T-helper 2 cell treated with Interferon-gamma antibody and Interleukin-4, amounts not matched to agents 5 μg/mL and 100 μg/mL, for 36 hours (primary cell): ENCODE results near the gene GPR17.
A peak's percentile ranks its signal among the peaks of the same experiment; 100 is the strongest.

Experiments used
- DNase-seq: peaks from one replicate; pipeline ENCODE4 v3.0.0; 2021; ENCODE audit warnings: low spot score
- H3K27ac Mint-ChIP-seq: one replicate; pipeline ENCODE4 v1.8.0; 2021; ENCODE audit warnings: mild to moderate bottlenecking, mixed read lengths
- H3K27me3 Mint-ChIP-seq: one replicate; pipeline ENCODE4 v1.8.0; 2021; ENCODE audit warnings: low read depth, mixed read lengths
- H3K36me3 Mint-ChIP-seq: one replicate; pipeline ENCODE4 v1.8.0; 2021; ENCODE audit warnings: low read depth, mixed read lengths
- H3K4me1 Mint-ChIP-seq: one replicate; pipeline ENCODE4 v1.8.0; 2021; ENCODE audit warnings: low read depth, mixed read lengths
- H3K4me3 Mint-ChIP-seq: one replicate; pipeline ENCODE4 v1.8.0; 2022; ENCODE audit warnings: mild to moderate bottlenecking, moderate library complexity, mixed read lengths
- H3K9me3 Mint-ChIP-seq: one replicate; pipeline ENCODE4 v1.8.0; 2021; ENCODE audit warnings: mixed read lengths

The GPR17 gene

GRCh38 chr2:127638361-127639110 lies 7.4 kb upstream of the GPR17 start:
- Mint-ChIP-seq H3K36me3 (no peaks in the 10 kb centered on the region), H3K27me3 (no peaks in the 10 kb centered on the region), H3K4me1 (peaks cover 23% of the 10 kb centered on the region), H3K9me3 (no peaks in the 10 kb centered on the region), H3K4me3 (peak overlapping the region; percentile 76), H3K27ac (peak overlapping the region; percentile 84)
- DNase-seq: no peak

DNA sequence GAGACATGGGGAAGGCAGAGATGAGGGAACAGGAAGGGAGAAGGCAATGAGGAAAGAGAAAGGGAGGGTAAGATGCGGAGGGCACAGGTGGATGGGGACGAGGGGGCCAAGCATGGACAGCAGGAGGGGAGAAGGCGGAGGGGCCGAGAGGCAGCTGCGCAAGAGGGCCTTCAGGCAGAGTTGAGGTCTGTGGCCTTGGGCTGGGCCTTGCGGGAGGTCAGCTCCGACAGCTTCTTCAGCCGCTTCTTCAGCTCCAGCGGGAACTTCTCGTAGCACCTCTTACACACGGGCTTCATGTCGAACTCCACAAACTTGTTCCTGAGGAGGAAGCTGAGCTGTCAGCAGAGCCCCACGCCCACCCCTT lies 6.9 kb upstream of the GPR17 start:
- H3K4me1 Mint-ChIP-seq: peaks cover 22% of the 10 kb centered on the region
- DNase-seq: no peak

GRCh38 chr2:127640082-127641072 lies 5.6 kb upstream of the GPR17 start:
- DNase-seq: peak; percentile 14
- peak overlapping the region; percentile 54 for H3K4me3 Mint-ChIP-seq
- H3K36me3 Mint-ChIP-seq: no peaks in the 10 kb centered on the region
- no peaks in the 10 kb centered on the region for H3K27me3 Mint-ChIP-seq
- H3K27ac Mint-ChIP-seq: peak overlapping the region; percentile 78
- H3K9me3 Mint-ChIP-seq: no peaks in the 10 kb centered on the region
- H3K4me1 Mint-ChIP-seq: peaks cover 22% of the 10 kb centered on the region

More for the DNA sequence above, 6.9 kb upstream of the GPR17 start:
- Mint-ChIP-seq H3K36me3 (no peaks in the 10 kb centered on the region), H3K9me3 (no peaks in the 10 kb centered on the region), H3K27ac (peak overlapping the region; percentile 82), H3K27me3 (no peaks in the 10 kb centered on the region), H3K4me3 (peak overlapping the region; percentile 48)

DNA sequence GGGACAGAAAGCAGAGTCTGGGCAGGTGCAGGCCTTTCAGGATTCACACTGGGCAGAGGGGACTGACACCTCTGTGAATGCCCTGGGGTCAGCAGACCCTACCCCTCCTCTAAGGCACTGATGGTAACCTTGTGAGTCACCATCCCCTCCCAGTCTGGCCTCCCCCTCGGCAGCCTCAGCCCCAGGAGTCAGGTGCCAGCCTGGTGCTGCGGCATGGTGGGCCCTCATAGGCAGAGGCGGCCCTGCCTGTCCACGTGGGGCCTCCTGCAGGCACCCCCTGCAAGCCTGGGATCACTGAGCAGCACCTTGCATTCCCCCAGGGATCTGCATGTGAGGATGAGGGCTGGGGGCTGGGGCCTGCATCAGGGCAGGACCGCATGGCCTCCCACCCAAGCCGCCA lies 4.8 kb upstream of the GPR17 start:
- no peak for DNase-seq
- Mint-ChIP-seq H3K9me3 (no peaks in the 10 kb centered on the region), H3K27ac (no peak overlapping the region), H3K27me3 (no peaks in the 10 kb centered on the region), H3K4me3 (peak overlapping the region; percentile 54), H3K36me3 (no peaks in the 10 kb centered on the region), H3K4me1 (peaks cover 22% of the 10 kb centered on the region)

- no peaks in the 10 kb centered on the region for H3K36me3 Mint-ChIP-seq
- no peaks in the 10 kb centered on the region for H3K27me3 Mint-ChIP-seq
- peaks cover 20% of the 10 kb centered on the region for H3K4me1 Mint-ChIP-seq
- peak; percentile 10 for DNase-seq
- peak overlapping the region; percentile 45 for H3K4me3 Mint-ChIP-seq
- H3K9me3 Mint-ChIP-seq: no peaks in the 10 kb centered on the region
- H3K27ac Mint-ChIP-seq: peak overlapping the region; percentile 41
These were observed 4.0 kb upstream of the GPR17 start for GRCh38 chr2:127641846-127642507.

DNA sequence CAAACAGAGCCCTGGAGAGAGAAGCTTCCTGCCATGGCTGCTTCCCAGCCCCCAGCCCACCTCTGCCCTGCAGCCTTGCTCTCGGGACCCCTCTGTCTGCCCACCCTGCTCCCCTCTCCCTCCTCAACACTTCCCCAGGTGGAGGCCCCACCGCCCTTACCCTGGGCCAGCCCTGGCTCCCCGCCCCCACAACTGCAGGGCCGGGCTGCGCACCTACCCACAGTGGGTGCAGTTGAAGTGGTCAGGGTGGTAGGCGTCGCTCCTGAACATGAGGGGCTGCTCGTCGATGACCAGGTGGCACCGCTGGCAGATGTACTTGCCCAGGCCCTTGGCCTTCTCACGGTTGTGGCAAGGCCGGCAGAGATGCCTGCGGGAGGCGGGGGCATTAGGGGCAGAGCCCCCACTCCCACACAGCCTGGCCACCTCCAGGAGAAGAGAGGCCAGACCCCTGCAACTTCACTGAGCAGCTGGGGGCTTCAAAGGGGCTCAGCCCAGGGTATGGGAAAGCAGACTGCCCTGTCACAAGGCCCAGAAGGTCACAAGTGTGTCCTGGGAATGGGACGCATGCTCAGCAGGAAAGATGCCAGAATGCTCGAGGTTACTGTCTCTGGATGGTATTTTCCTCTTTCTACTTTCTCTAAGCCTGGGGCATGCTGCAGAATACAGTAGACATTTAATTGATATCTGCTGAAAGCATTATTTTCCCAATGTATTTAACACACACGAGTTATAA lies 3.1 kb upstream of the GPR17 start:
- peaks cover 17% of the 10 kb centered on the region for H3K4me1 Mint-ChIP-seq
- no peaks in the 10 kb centered on the region for H3K9me3 Mint-ChIP-seq
- H3K27ac Mint-ChIP-seq: no peak overlapping the region

GRCh38 chr2:127643439-127644065 lies 2.4 kb upstream of the GPR17 start:
- Mint-ChIP-seq H3K36me3 (no peaks in the 10 kb centered on the region), H3K27ac (no peak overlapping the region), H3K27me3 (no peaks in the 10 kb centered on the region), H3K9me3 (no peaks in the 10 kb centered on the region), H3K4me3 (no peak overlapping the region), H3K4me1 (peaks cover 12% of the 10 kb centered on the region)
- no peak for DNase-seq

More for the DNA sequence above, 3.1 kb upstream of the GPR17 start:
- Mint-ChIP-seq H3K36me3 (no peaks in the 10 kb centered on the region), H3K4me3 (no peak overlapping the region), H3K27me3 (no peaks in the 10 kb centered on the region)
- DNase-seq: no peak

- Mint-ChIP-seq H3K36me3 (no peaks in the 10 kb centered on the region), H3K4me1 (peaks cover 6% of the 10 kb centered on the region), H3K27ac (no peak overlapping the region), H3K4me3 (no peak overlapping the region), H3K27me3 (no peaks in the 10 kb centered on the region), H3K9me3 (no peaks in the 10 kb centered on the region)
- DNase-seq: no peak
These were observed 1.6 kb upstream of the GPR17 start for GRCh38 chr2:127644066-127645025.

- H3K27ac Mint-ChIP-seq: no peak overlapping the region
- no peaks in the 10 kb centered on the region for H3K9me3 Mint-ChIP-seq
- H3K4me3 Mint-ChIP-seq: no peak overlapping the region
- DNase-seq: no peak
- peaks cover 8% of the 10 kb centered on the region for H3K4me1 Mint-ChIP-seq
- H3K27me3 Mint-ChIP-seq: peaks cover 3% of the 10 kb centered on the region
- no peaks in the 10 kb centered on the region for H3K36me3 Mint-ChIP-seq
These were observed 943 bp upstream of the GPR17 start for GRCh38 chr2:127645026-127645394.

DNA sequence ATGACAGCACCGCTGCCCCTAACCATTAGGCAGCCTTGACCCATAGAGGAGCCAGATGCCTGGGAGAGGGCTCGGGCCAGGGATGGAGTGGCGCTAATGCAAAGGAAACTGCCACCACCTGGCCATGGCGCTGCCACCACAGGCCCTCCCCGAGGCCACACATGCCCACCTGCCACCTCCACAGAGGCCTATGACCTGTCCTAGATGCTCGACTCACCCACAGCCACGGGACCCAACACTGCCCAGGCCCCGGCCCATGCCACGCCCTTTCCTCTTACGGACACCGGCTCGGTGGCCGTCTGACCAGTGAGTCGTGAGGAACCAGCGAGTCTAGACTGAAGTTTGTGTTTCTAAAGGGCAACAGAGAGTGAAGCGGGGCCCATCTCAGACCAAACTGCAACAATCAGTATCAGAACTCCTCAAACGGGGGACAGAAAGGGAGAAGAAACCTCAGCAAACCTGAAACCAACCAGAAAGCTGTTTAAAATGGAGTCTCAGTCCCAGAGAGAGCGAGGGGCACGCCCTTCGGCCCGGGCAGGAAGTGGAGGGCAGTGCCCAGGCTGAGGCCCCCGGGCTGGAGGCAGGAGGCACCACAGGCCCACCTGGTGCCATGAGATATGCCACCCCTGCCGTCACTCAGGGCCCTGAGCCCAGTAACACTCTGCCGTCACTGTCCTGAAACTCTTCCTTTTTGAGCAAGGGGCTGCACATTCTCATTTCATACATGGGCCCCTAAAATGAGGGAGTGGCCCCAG lies 711 bp downstream of the GPR17 start:
- peaks cover 3% of the 10 kb centered on the region for H3K4me1 Mint-ChIP-seq
- H3K9me3 Mint-ChIP-seq: no peaks in the 10 kb centered on the region
- H3K4me3 Mint-ChIP-seq: no peak overlapping the region
- no peak overlapping the region for H3K27ac Mint-ChIP-seq
- H3K36me3 Mint-ChIP-seq: no peaks in the 10 kb centered on the region
- no peak for DNase-seq
- peaks cover 3% of the 10 kb centered on the region for H3K27me3 Mint-ChIP-seq

DNA sequence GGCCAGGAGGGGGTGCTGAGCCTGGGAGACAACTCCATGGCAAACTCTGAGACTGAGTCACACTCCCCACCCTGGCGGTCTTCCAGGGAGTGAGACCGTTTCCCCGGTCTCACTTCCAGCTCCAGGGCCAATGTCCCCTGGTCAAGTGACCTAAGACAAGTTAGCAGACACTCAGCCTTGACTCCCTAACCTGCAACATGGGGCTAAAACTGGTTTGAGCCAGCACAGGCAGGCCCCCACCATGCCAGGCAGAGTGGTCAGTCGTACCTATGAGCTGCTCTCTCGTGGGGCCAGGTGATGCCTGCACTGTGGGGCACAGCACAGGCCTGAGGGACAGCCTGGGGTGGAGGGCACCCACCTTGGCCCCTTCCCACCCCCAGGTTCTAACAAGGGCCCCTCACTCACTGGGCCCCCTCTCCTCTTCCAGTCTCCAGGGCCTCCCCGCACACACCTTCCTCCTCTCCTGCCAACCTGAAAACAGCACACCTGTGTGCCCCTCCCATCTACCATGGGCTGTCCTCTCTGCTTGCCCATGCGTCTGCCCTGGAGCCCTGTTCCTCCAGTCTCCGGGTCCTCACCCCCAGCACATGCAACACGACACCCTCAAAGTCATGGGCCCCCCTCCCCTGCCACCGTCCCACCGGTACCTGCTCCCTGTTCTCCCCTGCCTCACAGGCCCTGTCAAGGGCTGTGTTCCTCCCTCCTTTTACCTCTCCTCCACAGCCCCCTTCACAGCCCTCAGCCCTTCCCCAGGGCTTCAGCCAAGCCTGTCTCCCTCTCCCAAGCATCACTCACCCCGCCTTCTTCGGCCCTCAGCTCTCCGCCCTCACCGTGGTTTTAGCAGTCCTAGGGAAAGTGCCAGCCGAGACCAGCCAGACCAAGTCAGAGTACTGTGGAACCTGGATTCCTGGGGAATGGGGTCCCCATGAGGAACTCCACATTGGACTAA lies 1.6 kb downstream of the GPR17 start:
- Mint-ChIP-seq H3K4me1 (peaks cover 3% of the 10 kb centered on the region), H3K27me3 (peaks cover 3% of the 10 kb centered on the region), H3K4me3 (no peak overlapping the region), H3K27ac (no peak overlapping the region), H3K9me3 (no peaks in the 10 kb centered on the region), H3K36me3 (no peaks in the 10 kb centered on the region)
- no peak for DNase-seq
